RWPE2 (cell line): ENCODE measurements around the gene PYGB.

Experiments
- ATAC-seq: fragments of 200-7000 bp; cut with Tn5 transposase; 3 replicates; pipeline ENCODE4 v1.9.1; 2021; ENCODE audit warnings: low read depth
- DNase-seq: peaks from one replicate; pipeline ENCODE4 v3.0.0-alpha.2; 2020; ENCODE audit warnings: low spot score
- H3K27ac ChIP-seq: fragments of 450-650 bp; 2 replicates; pipeline ENCODE4 v1.5.1; 2017; ENCODE audit warnings: mild to moderate bottlenecking; ENCODE audit not compliant: poor library complexity, severe bottlenecking
- H3K27me3 ChIP-seq: fragments of 250-450 bp; sonication (Bioruptor Pico); 2 replicates; pipeline ENCODE4 v1.5.1; 2021; ENCODE audit warnings: mild to moderate bottlenecking, moderate library complexity; ENCODE audit not compliant: insufficient read depth, poor library complexity, severe bottlenecking
- H3K36me3 ChIP-seq: fragments of 250-450 bp; sonication (Bioruptor Pico); 2 replicates; pipeline ENCODE4 v1.5.1; 2020; ENCODE audit warnings: low read depth, mild to moderate bottlenecking, moderate library complexity
- H3K4me1 ChIP-seq: fragments of 250-450 bp; sonication (Bioruptor Pico); 2 replicates; pipeline ENCODE4 v1.5.1; 2021; ENCODE audit warnings: mild to moderate bottlenecking, moderate library complexity; ENCODE audit not compliant: insufficient read depth, poor library complexity, severe bottlenecking
- H3K4me3 ChIP-seq: fragments of 250-450 bp; sonication (Bioruptor Pico); 2 replicates; pipeline ENCODE4 v1.5.1; 2021; ENCODE audit warnings: mild to moderate bottlenecking, moderate library complexity; ENCODE audit not compliant: severe bottlenecking
- H3K9me3 ChIP-seq: fragments of 250-450 bp; sonication (Bioruptor Pico); 2 replicates; pipeline ENCODE4 v1.5.1; 2021; ENCODE audit warnings: mild to moderate bottlenecking, moderate library complexity; ENCODE audit not compliant: severe bottlenecking
- CTCF ChIP-seq: fragments of 450-650 bp; IDR thresholded peaks from one replicate; pipeline ENCODE4 v1.5.1; 2017; ENCODE audit warnings: mild to moderate bottlenecking, moderate library complexity; ENCODE audit not compliant: poor library complexity, severe bottlenecking

The PYGB gene

GRCh38 chr20:25290646-25291431 lies 43.0 kb downstream of the PYGB start:
- Histone ChIP-seq H3K4me3 (no peak overlapping the region), H3K36me3 (peaks cover 84% of the 10 kb centered on the region), H3K9me3 (no peaks in the 10 kb centered on the region), H3K27me3 (no peaks in the 10 kb centered on the region), H3K27ac (no peak overlapping the region), H3K4me1 (no peaks in the 10 kb centered on the region)
- ATAC-seq (no peak), DNase-seq (peak; percentile 62)
- TF ChIP-seq CTCF = no peak

- H3K4me1 ChIP-seq = no peaks in the 10 kb centered on the region
- no peak for TF ChIP-seq CTCF
- H3K36me3 ChIP-seq = peaks cover 85% of the 10 kb centered on the region
Measured at GRCh38 chr20:25291432-25292133, 43.7 kb downstream of the PYGB start.

GRCh38 chr20:25292176-25292891 lies 44.4 kb downstream of the PYGB start:
- ATAC-seq (no peak), DNase-seq (no peak)
- Histone ChIP-seq H3K27ac (no peak overlapping the region), H3K4me1 (no peaks in the 10 kb centered on the region), H3K9me3 (no peaks in the 10 kb centered on the region), H3K4me3 (no peak overlapping the region), H3K36me3 (peaks cover 84% of the 10 kb centered on the region), H3K27me3 (no peaks in the 10 kb centered on the region)
- no peak for TF ChIP-seq CTCF

More at GRCh38 chr20:25291432-25292133, 43.7 kb downstream of the PYGB start:
- H3K4me3 ChIP-seq = no peak overlapping the region
- H3K27me3 ChIP-seq = no peaks in the 10 kb centered on the region
- ATAC-seq = no peak
- no peak overlapping the region for H3K27ac ChIP-seq
- peak; percentile 49 for DNase-seq
- no peaks in the 10 kb centered on the region for H3K9me3 ChIP-seq

GRCh38 chr20:25293507-25293906 lies 45.6 kb downstream of the PYGB start:
- DNase-seq = no peak
- no peaks in the 10 kb centered on the region for H3K9me3 ChIP-seq
- H3K36me3 ChIP-seq = peaks cover 73% of the 10 kb centered on the region
- no peak for ATAC-seq
- H3K27ac ChIP-seq = no peak overlapping the region
- no peak overlapping the region for H3K4me3 ChIP-seq
- TF ChIP-seq CTCF = no peak
- H3K4me1 ChIP-seq = no peaks in the 10 kb centered on the region
- H3K27me3 ChIP-seq = no peaks in the 10 kb centered on the region
